Measurements from ENCODE around the gene LRRC37B.
"Not testable (repeated sequence)": the region's sequence is repeated elsewhere in the genome, so short reads cannot be mapped to it uniquely, and the experiment has no call there.

Gene LRRC37B

GRCh38 chr17:32100323-32100722 is 93.1 kb downstream of the LRRC37B start:
- DNase-seq, result not testable (repeated sequence)

DNA sequence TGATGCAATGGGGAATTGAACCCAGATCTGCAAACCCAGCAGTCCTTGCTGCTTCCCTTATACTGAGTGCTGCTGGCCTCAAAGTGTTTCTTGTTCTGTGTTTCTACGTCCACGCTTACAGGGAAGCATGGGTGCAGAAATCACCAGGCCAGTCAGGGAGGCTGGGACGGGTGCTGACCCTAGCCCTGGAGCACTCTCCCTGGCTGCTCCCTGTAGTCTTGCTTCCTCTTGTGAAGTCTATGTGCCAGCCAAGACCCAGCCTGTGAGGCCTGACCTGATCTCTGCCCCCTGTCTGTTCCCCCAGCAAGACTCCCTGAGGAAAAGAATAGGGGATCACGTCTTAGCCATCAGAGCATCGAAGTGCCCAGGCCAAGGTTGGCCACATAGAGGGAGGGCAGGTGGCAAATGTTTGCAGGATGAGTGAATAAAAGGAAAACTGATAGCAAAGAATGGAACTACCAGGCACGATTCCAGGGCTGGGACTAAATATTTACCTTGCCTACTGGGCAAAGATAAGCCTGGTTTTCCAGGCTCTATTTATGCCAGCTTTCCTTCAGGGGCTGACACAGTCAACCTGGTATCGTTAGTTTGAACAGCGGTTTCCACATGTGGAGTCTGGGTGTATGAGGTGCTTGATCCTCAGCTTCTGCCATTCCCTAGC is 93.9 kb downstream of the LRRC37B start:
- no peak for DNase-seq

DNA sequence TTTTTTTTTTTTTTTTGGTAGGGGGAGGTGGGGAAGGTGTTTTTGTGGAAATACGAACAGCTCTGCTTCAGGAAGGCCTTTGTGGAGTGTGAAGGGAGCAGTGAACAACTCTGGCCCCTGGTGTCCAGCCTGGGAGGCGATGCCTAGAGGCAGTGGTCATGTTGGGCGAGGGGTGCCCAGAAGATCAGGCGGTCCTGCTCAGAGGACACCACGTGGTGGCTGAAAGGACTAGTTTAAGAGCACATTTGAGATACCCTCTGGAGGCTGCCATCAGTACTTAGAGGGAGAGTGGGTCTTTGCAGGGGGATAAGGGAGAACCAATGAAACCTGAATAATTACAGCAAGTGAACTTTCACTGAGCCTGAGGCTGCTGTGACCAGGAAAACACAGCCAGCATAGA is 95.0 kb downstream of the LRRC37B start:
- no peak for DNase-seq

- no peak for DNase-seq
Measured at GRCh38 chr17:32102646-32103186, 95.5 kb downstream of the LRRC37B start.
